ENCODE measurements around the gene TTC19.

DNA sequence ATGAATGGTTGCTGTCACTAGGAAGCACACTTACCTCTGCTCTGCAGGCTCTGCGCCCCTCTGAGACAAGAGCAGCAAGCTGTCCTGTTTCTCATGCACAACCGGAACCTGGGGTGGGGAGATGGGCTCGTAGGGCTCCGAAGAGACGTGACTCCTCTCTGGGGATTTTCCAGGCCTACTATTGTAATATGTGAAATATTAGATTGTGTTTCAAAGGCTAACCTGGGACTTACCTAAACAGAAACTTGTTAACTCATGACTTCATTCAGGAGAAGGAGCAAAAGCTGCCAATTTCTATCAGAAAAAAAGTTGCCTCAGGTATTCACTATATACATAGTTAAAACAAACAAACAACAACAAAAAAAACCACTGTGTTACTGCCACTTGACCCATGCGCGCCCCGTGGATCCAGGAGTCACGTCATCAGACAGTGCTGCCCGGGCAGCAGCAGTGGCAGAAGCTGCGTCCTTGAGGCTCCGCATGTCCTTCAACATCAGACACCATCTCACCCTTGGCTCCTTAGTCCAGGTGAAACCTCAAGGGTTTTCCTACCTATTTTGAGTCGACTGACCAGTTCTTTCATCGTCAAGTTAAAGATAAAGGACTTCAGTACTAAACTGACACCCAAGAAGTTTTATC, 49.3 kb downstream of the TTC19 start:
- TF ChIP-seq POLR2A (IDR thresholded peaks at IDR 0.05) = no peak
- TF ChIP-seq, protein P1, sequence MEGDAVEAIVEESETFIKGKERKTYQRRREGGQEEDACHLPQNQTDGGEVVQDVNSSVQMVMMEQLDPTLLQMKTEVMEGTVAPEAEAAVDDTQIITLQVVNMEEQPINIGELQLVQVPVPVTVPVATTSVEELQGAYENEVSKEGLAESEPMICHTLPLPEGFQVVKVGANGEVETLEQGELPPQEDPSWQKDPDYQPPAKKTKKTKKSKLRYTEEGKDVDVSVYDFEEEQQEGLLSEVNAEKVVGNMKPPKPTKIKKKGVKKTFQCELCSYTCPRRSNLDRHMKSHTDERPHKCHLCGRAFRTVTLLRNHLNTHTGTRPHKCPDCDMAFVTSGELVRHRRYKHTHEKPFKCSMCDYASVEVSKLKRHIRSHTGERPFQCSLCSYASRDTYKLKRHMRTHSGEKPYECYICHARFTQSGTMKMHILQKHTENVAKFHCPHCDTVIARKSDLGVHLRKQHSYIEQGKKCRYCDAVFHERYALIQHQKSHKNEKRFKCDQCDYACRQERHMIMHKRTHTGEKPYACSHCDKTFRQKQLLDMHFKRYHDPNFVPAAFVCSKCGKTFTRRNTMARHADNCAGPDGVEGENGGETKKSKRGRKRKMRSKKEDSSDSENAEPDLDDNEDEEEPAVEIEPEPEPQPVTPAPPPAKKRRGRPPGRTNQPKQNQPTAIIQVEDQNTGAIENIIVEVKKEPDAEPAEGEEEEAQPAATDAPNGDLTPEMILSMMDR (IDR thresholded peaks at IDR 0.05) = no peak
